SK-N-SH treated with all-trans-retinoic acid at 6 μM for 48 hours (cell line): Measurements from ENCODE around the gene SLC38A10.

Experiments used
- ATAC-seq: fragments of 200-7000 bp; cut with Tn5 transposase; 3 replicates; pipeline ENCODE4 v1.9.1; 2020; ENCODE audit warnings: mild to moderate bottlenecking, moderate library complexity
- ARNTL ChIP-seq: fragments of 450-650 bp; formaldehyde crosslinking; IDR thresholded peaks from 2 replicates; pipeline ENCODE4 v1.5.0; 2020; ENCODE audit warnings: low read depth, mild to moderate bottlenecking, moderate library complexity, borderline replicate concordance
- BACH2 ChIP-seq: fragments of 250-450 bp; sonication (Bioruptor Pico); IDR thresholded peaks from 2 replicates; pipeline ENCODE4 v1.9.0; 2021; ENCODE audit warnings: mild to moderate bottlenecking, borderline replicate concordance
- CSDC2 ChIP-seq: fragments of 250-450 bp; sonication (Bioruptor Pico); IDR thresholded peaks from 2 replicates; pipeline ENCODE4 v1.5.0; 2020; ENCODE audit warnings: mild to moderate bottlenecking, moderate library complexity
- CSRNP3 ChIP-seq: fragments of 250-450 bp; sonication (Bioruptor Pico); IDR thresholded peaks from 2 replicates; pipeline ENCODE4 v1.5.1; 2021; ENCODE audit warnings: mild to moderate bottlenecking, moderate library complexity
- ESRRG ChIP-seq: fragments of 250-450 bp; sonication (Bioruptor Pico); IDR thresholded peaks from 2 replicates; pipeline ENCODE4 v1.6.1; 2021; ENCODE audit warnings: mild to moderate bottlenecking
- GLIS3 ChIP-seq: fragments of 250-450 bp; sonication (Bioruptor Pico); IDR thresholded peaks from 2 replicates; pipeline ENCODE4 v1.5.0; 2020; ENCODE audit warnings: mild to moderate bottlenecking, moderate library complexity
- ISL1 ChIP-seq: fragments of 250-450 bp; sonication (Bioruptor Pico); IDR thresholded peaks from 2 replicates; pipeline ENCODE4 v2.1.2; 2022; ENCODE audit warnings: mild to moderate bottlenecking, moderate library complexity
- OSR1 ChIP-seq: fragments of 250-450 bp; sonication (Bioruptor Pico); IDR thresholded peaks from 2 replicates; pipeline ENCODE4 v1.8.0; 2022; ENCODE audit warnings: moderate library complexity, mild to moderate bottlenecking, inconsistent platforms
- PPARA ChIP-seq: fragments of 250-450 bp; sonication (Bioruptor Pico); IDR thresholded peaks from 2 replicates; pipeline ENCODE4 v1.5.0; 2020; ENCODE audit warnings: mild to moderate bottlenecking, borderline replicate concordance
- RARB ChIP-seq: fragments of 250-450 bp; sonication (Bioruptor Pico); IDR thresholded peaks from 2 replicates; pipeline ENCODE4 v1.8.0; 2021; ENCODE audit warnings: mild to moderate bottlenecking, moderate library complexity
- SNAI2 ChIP-seq: fragments of 250-450 bp; sonication (Bioruptor Pico); IDR thresholded peaks from 2 replicates; pipeline ENCODE4 v1.5.0; 2020; ENCODE audit warnings: mild to moderate bottlenecking, moderate library complexity
- ZFP3 ChIP-seq: fragments of 250-450 bp; sonication (Bioruptor Pico); IDR thresholded peaks from 2 replicates; pipeline ENCODE4 v1.5.0; 2020; ENCODE audit warnings: mild to moderate bottlenecking, moderate library complexity
- ZFP30 ChIP-seq: fragments of 450-650 bp; formaldehyde crosslinking; IDR thresholded peaks from 2 replicates; pipeline ENCODE4 v1.5.0; 2022; ENCODE audit warnings: mild to moderate bottlenecking, moderate library complexity
- ZNF565 ChIP-seq: fragments of 450-650 bp; formaldehyde crosslinking; conservative IDR thresholded peaks from 2 replicates; pipeline ENCODE4 v1.5.0; 2020; ENCODE audit warnings: low read depth, mild to moderate bottlenecking, moderate library complexity
- ZNF70 ChIP-seq: fragments of 450-650 bp; formaldehyde crosslinking; IDR thresholded peaks from 2 replicates; pipeline ENCODE4 v1.5.0; 2020; ENCODE audit warnings: mild to moderate bottlenecking, moderate library complexity
- ZNF8 ChIP-seq: fragments of 450-650 bp; formaldehyde crosslinking; IDR thresholded peaks from 2 replicates; pipeline ENCODE4 v1.5.0; 2020; ENCODE audit warnings: mild to moderate bottlenecking, moderate library complexity
- TF ChIP-seq, protein P1 (sequence below): fragments of 250-450 bp; sonication (Bioruptor Pico); IDR thresholded peaks from 2 replicates; pipeline ENCODE4 v1.5.0; 2020; ENCODE audit warnings: mild to moderate bottlenecking, moderate library complexity
- TF ChIP-seq, protein P2 (sequence below): fragments of 250-450 bp; sonication (Bioruptor Pico); IDR thresholded peaks from 2 replicates; pipeline ENCODE4 v1.5.1; 2020; ENCODE audit warnings: low read depth, mild to moderate bottlenecking, moderate library complexity
- TF ChIP-seq, protein P3 (sequence below): fragments of 250-450 bp; sonication (Bioruptor Pico); IDR thresholded peaks from 2 replicates; pipeline ENCODE4 v1.8.0; 2021; ENCODE audit warnings: low read depth, mild to moderate bottlenecking, moderate library complexity, borderline replicate concordance
- TF ChIP-seq, protein P4 (sequence below): fragments of 250-450 bp; sonication (Bioruptor Pico); IDR thresholded peaks from 2 replicates; pipeline ENCODE4 v1.8.0; 2020; ENCODE audit warnings: mild to moderate bottlenecking, moderate library complexity, borderline replicate concordance

The SLC38A10 gene

DNA sequence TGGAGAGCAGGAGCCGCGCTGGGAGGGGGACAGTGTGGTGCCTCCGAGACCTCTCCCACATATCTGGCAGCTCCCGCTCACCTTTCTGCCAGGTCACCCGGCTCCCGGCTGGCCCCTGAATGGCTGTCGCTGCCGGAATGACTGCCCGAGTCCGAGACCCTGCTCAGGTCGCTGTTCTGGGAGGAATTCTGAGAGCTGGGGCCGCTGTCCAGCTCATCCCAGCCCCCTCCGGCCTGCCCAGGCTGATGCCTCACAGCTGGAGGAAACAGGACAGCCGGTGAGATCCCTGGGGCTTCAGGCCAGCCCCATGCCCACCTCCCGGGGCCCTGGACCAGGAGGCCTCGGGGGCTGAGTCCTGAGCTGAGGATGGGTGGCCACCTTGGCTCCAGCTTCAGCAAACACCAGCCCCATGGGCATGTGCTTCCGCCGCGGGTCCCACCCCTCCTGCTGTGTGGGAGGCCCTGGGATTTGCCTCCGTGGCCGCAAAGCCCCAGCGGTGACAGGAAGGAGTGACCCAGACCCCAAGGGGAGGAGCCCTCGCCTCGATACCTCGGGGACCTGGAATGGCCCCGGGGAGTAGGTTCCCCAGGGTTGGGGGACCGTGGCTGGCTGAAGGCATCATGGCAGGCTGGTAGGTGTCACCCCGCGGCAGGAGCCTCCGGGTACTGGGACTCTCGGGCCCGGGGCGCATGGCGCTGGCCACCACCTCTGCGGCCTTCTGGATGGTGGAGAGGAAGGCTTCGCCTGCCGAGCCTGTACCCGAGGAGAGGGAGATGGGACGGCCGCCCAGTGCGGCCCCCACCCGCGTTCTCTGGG is 63.1 kb downstream of the SLC38A10 start (continued):
- no peak for TF ChIP-seq ESRRG
- no peak for TF ChIP-seq OSR1 (CRISPR knock-in tag)
- TF ChIP-seq PPARA (CRISPR knock-in tag): no peak
- no peak for TF ChIP-seq ZNF8 (CRISPR knock-in tag)
- TF ChIP-seq, protein P1, sequence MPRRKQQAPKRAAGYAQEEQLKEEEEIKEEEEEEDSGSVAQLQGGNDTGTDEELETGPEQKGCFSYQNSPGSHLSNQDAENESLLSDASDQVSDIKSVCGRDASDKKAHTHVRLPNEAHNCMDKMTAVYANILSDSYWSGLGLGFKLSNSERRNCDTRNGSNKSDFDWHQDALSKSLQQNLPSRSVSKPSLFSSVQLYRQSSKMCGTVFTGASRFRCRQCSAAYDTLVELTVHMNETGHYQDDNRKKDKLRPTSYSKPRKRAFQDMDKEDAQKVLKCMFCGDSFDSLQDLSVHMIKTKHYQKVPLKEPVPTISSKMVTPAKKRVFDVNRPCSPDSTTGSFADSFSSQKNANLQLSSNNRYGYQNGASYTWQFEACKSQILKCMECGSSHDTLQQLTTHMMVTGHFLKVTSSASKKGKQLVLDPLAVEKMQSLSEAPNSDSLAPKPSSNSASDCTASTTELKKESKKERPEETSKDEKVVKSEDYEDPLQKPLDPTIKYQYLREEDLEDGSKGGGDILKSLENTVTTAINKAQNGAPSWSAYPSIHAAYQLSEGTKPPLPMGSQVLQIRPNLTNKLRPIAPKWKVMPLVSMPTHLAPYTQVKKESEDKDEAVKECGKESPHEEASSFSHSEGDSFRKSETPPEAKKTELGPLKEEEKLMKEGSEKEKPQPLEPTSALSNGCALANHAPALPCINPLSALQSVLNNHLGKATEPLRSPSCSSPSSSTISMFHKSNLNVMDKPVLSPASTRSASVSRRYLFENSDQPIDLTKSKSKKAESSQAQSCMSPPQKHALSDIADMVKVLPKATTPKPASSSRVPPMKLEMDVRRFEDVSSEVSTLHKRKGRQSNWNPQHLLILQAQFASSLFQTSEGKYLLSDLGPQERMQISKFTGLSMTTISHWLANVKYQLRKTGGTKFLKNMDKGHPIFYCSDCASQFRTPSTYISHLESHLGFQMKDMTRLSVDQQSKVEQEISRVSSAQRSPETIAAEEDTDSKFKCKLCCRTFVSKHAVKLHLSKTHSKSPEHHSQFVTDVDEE (CRISPR knock-in tag): no peak
- TF ChIP-seq CSDC2: no peak
- TF ChIP-seq ARNTL (CRISPR knock-in tag): no peak
- TF ChIP-seq BACH2 (CRISPR knock-in tag): no peak
- no peak for TF ChIP-seq ZFP30 (CRISPR knock-in tag)
- no peak for TF ChIP-seq RARB (CRISPR knock-in tag)
- TF ChIP-seq ZNF70 (CRISPR knock-in tag): no peak

DNA sequence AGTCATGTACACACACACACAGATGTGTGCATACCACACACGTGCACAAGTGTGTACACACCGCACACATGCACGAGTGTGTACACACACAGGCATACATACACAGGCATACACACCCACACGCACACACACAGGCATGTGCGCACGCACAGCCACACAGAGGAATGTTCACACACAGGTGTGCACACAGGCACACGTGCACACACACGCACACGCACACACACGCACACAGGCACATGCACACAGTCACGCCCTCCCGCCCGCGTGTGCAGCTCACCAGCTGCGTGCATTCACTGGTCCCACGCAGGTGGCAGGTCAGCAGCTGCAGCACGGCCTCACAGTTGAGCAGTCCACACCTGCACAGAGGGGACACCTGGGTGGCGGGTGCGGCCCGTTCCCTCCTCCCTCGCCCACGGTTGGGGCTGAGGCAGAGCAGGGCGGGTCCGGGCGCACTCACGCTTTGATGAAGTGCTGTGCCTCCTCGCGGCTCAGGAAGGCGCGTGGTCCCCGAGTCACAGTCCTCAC is 63.9 kb downstream of the SLC38A10 start:
- TF ChIP-seq ZNF70 (CRISPR knock-in tag) (no peak), BACH2 (CRISPR knock-in tag) (no peak), ZFP3 (no peak), ZNF565 (CRISPR knock-in tag) (no peak), CSRNP3 (CRISPR knock-in tag) (no peak), SNAI2 (no peak), PPARA (CRISPR knock-in tag) (no peak), OSR1 (CRISPR knock-in tag) (no peak), ISL1 (no peak), GLIS3 (CRISPR knock-in tag) (no peak)
- TF ChIP-seq, protein P2, sequence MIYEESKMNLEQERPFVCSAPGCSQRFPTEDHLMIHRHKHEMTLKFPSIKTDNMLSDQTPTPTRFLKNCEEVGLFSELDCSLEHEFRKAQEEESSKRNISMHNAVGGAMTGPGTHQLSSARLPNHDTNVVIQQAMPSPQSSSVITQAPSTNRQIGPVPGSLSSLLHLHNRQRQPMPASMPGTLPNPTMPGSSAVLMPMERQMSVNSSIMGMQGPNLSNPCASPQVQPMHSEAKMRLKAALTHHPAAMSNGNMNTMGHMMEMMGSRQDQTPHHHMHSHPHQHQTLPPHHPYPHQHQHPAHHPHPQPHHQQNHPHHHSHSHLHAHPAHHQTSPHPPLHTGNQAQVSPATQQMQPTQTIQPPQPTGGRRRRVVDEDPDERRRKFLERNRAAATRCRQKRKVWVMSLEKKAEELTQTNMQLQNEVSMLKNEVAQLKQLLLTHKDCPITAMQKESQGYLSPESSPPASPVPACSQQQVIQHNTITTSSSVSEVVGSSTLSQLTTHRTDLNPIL (CRISPR knock-in tag): no peak
- TF ChIP-seq, protein P3, sequence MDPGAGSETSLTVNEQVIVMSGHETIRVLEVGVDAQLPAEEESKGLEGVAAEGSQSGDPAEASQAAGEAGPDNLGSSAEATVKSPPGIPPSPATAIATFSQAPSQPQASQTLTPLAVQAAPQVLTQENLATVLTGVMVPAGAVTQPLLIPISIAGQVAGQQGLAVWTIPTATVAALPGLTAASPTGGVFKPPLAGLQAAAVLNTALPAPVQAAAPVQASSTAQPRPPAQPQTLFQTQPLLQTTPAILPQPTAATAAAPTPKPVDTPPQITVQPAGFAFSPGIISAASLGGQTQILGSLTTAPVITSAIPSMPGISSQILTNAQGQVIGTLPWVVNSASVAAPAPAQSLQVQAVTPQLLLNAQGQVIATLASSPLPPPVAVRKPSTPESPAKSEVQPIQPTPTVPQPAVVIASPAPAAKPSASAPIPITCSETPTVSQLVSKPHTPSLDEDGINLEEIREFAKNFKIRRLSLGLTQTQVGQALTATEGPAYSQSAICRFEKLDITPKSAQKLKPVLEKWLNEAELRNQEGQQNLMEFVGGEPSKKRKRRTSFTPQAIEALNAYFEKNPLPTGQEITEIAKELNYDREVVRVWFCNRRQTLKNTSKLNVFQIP (CRISPR knock-in tag): no peak
- ATAC-seq: no peak

DNA sequence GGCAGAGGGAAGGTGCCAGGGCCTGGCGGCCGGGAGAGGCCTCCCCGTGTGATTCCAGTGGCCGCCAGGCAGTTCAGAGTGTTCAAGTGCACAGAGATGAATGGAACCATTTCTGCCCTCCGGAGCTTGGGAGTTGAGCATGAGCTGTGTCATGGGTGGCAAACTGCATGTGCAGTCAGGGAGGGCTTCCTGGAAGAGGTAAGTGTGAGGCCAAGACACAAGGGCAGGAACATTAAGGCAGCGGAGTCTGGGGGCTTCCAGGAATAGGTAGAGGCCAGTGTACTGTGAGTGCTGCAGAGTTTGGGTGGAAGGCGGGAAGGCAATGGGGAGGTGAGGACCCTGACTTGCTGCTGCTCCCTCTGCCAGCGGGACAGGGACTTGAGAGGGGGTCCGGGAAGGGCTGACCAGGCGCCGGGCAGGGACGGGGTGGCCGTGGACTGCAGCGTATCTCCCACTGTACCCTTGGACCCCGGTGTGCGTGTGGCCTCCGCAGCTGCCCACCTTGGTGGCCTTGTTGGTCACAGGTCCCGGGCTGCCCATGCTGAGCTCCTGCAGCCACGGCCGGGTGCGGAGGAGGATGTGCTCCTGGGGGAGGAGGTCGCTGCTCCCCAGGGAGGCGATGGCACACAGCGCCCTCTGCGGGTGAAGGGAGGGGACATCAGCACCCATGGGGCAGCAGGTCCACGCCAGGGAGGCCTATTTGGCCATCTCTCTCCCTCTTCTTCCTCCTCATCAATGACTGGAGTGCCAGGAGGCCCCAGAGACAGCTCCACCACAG is 64.9 kb downstream of the SLC38A10 start:
- peak; percentile 28; the same call in 2 of the 3 replicates for ATAC-seq
- TF ChIP-seq CSDC2 (no peak), PPARA (CRISPR knock-in tag) (no peak), ARNTL (CRISPR knock-in tag) (no peak), RARB (CRISPR knock-in tag) (no peak), OSR1 (CRISPR knock-in tag) (no peak), ZNF70 (CRISPR knock-in tag) (no peak), BACH2 (CRISPR knock-in tag) (no peak), ZNF565 (CRISPR knock-in tag) (no peak)
- TF ChIP-seq, protein P2 (CRISPR knock-in tag): no peak
- TF ChIP-seq, protein P4, sequence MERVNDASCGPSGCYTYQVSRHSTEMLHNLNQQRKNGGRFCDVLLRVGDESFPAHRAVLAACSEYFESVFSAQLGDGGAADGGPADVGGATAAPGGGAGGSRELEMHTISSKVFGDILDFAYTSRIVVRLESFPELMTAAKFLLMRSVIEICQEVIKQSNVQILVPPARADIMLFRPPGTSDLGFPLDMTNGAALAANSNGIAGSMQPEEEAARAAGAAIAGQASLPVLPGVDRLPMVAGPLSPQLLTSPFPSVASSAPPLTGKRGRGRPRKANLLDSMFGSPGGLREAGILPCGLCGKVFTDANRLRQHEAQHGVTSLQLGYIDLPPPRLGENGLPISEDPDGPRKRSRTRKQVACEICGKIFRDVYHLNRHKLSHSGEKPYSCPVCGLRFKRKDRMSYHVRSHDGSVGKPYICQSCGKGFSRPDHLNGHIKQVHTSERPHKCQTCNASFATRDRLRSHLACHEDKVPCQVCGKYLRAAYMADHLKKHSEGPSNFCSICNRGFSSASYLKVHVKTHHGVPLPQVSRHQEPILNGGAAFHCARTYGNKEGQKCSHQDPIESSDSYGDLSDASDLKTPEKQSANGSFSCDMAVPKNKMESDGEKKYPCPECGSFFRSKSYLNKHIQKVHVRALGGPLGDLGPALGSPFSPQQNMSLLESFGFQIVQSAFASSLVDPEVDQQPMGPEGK (CRISPR knock-in tag): no peak
- TF ChIP-seq, protein P3 (CRISPR knock-in tag): no peak
